ENCODE data around the gene PSMG3.

Gene PSMG3

GRCh38 chr7:1586827-1587705 lies 17.2 kb upstream of the PSMG3 start:
- Histone ChIP-seq H3K9me3 (ENCODE audit: control insufficient read depth, insufficient read depth, low read depth, low read length) (no peaks in the 10 kb centered on the region), H3K27ac (ENCODE audit: extremely low read depth, low read depth, low read length) (no peak overlapping the region), H3K4me1 (ENCODE audit: control insufficient read depth, insufficient read depth, low read length) (no peaks in the 10 kb centered on the region), H3K36me3 (ENCODE audit: control insufficient read depth in 2 of 2, insufficient read depth in 1 of 2, low read length in 2 of 2) (no peaks in the 10 kb centered on the region), H3K4me3 (ENCODE audit: low read depth, low read length) (no peak overlapping the region)
- ChIA-PET POLR2A (no interaction called here), CTCF (no interaction called here)
- TF ChIP-seq ZNF239 (tag by site-specific recombination; IDR thresholded peaks at IDR 0.05) (no peak), ZNF292 (tag by site-specific recombination; IDR thresholded peaks at IDR 0.05; ENCODE audit: borderline replicate concordance, low read depth) (no peak), BCL6B (tag by site-specific recombination; IDR thresholded peaks at IDR 0.05) (no peak), ZSCAN4 (tag by site-specific recombination; IDR thresholded peaks at IDR 0.05) (no peak), ZBTB20 (tag by site-specific recombination; IDR thresholded peaks at IDR 0.05) (no peak), PRDM10 (tag by site-specific recombination; IDR thresholded peaks at IDR 0.05) (no peak), ZNF555 (tag by site-specific recombination; conservative IDR thresholded peaks at IDR 0.05) (no peak), ZSCAN30 (tag by site-specific recombination; IDR thresholded peaks at IDR 0.05) (no peak), ZNF701 (tag by site-specific recombination; IDR thresholded peaks at IDR 0.05) (no peak), ZNF140 (tag by site-specific recombination; IDR thresholded peaks at IDR 0.05) (no peak), PRDM6 (tag by site-specific recombination; IDR thresholded peaks at IDR 0.05) (no peak), ZNF2 (tag by site-specific recombination; IDR thresholded peaks at IDR 0.05) (no peak), ZNF792 (tag by site-specific recombination; IDR thresholded peaks at IDR 0.05) (no peak), ZNF202 (tag by site-specific recombination; IDR thresholded peaks at IDR 0.05; ENCODE audit: borderline replicate concordance) (no peak), KLF10 (tag by site-specific recombination; IDR thresholded peaks at IDR 0.05) (no peak), ZNF610 (tag by site-specific recombination; IDR thresholded peaks at IDR 0.05; ENCODE audit: borderline replicate concordance) (no peak), ZNF514 (tag by site-specific recombination; IDR thresholded peaks at IDR 0.05) (no peak), ZBTB1 (tag by site-specific recombination; IDR thresholded peaks at IDR 0.05) (no peak), ZNF560 (tag by site-specific recombination; IDR thresholded peaks at IDR 0.05; ENCODE audit: borderline replicate concordance) (no peak)

All from HEK293 (cell line).